ENCODE measurements around the gene FNDC3B. TPM values are rescaled to one million over a fixed set of nuclear protein-coding genes. Genes with fewer than 3 reads are reported as not detected.
A peak's percentile ranks its signal among the peaks of the same experiment; 100 is the strongest.

The FNDC3B gene
- total and polyA plus RNA-seq, 5 donors from 2014 or later, result 6.8 to 31.8 (median 11.7) TPM

- H3K27me3 Mint-ChIP-seq, result no peaks in the 10 kb centered on the region
- Histone ChIP-seq H3K36me3 (ENCODE audit: control insufficient read depth, insufficient read depth, low read length) (peaks cover 18% of the 10 kb centered on the region), H3K4me3 (ENCODE audit: low read depth, low read length) (no peak overlapping the region), H3K4me1 (ENCODE audit: control insufficient read depth, insufficient read depth, low read length, poor library complexity, severe bottlenecking) (no peaks in the 10 kb centered on the region), H3K9me3 (ENCODE audit: control insufficient read depth in 2 of 2, low read length in 2 of 2) (no peaks in the 10 kb centered on the region), H3K27me3 (ENCODE audit: control insufficient read depth, insufficient read depth, low read length) (no peaks in the 10 kb centered on the region), H3K27ac (ENCODE audit: insufficient read depth, low read length, poor library complexity, severe bottlenecking) (no peak overlapping the region)
- no peak for ATAC-seq (ENCODE audit: low read depth in 2 of 2)
- H3K4me1 Mint-ChIP-seq, result peaks cover 0 to 4% (median 0%) of the 10 kb centered on the region in 4 donors
- no peak overlapping the region for H3K4me3 Mint-ChIP-seq
- H3K36me3 Mint-ChIP-seq, result peaks cover 64% of the 10 kb centered on the region
- H3K9me3 Mint-ChIP-seq, result no peaks in the 10 kb centered on the region
- DNase-seq, result no peak
- no peak overlapping the region for H3K27ac Mint-ChIP-seq
These were observed 315.6 kb downstream of the FNDC3B start for GRCh38 chr3:172354931-172355499.

- Histone ChIP-seq H3K36me3 (ENCODE audit: control insufficient read depth, insufficient read depth, low read length) (peaks cover 21% of the 10 kb centered on the region), H3K27ac (ENCODE audit: insufficient read depth, low read length, poor library complexity, severe bottlenecking) (no peak overlapping the region), H3K4me1 (ENCODE audit: control insufficient read depth, insufficient read depth, low read length, poor library complexity, severe bottlenecking) (no peaks in the 10 kb centered on the region), H3K9me3 (ENCODE audit: control insufficient read depth in 2 of 2, low read length in 2 of 2) (no peaks in the 10 kb centered on the region), H3K27me3 (ENCODE audit: control insufficient read depth, insufficient read depth, low read length) (no peaks in the 10 kb centered on the region), H3K4me3 (ENCODE audit: low read depth, low read length) (no peak overlapping the region)
- Mint-ChIP-seq H3K9me3 (no peaks in the 10 kb centered on the region), H3K4me1 (peaks cover 0 to 4% (median 0%) of the 10 kb centered on the region in 4 donors), H3K27me3 (no peaks in the 10 kb centered on the region), H3K36me3 (peaks cover 64% of the 10 kb centered on the region), H3K27ac (no peak overlapping the region), H3K4me3 (no peak overlapping the region)
- ATAC-seq (ENCODE audit: low read depth in 2 of 2), result no peak
- no peak for DNase-seq
These were observed 316.5 kb downstream of the FNDC3B start for GRCh38 chr3:172355836-172356235.

DNA sequence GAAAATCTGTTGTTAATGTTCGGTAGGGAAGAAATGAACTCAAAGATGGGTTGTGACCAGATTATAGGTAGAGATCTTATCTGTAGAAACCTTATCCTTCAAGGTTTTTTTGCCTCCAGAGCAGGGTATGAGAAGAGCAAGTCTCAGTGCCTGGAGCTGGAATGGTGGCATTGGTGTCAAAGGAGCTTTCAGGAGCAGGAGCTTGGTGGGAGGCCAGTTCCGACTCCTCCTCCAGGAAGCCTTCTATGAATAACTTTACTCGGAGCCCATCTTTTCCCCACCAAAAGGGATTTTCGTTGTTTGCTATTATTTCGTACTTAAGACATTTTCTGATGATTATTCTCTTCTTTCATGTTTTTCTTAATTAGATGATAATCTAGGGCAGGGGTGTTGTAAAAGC is 317.0 kb downstream of the FNDC3B start:
- no peak for ATAC-seq (ENCODE audit: low read depth in 2 of 2)
- Mint-ChIP-seq H3K27me3 (no peaks in the 10 kb centered on the region), H3K4me1 (no peaks in the 10 kb centered on the region), H3K27ac (peak overlapping the region in 1 of 3 donors; percentile 43), H3K9me3 (peaks cover 0 to 2% (median 0%) of the 10 kb centered on the region in 7 donors), H3K36me3 (peaks cover 64% of the 10 kb centered on the region), H3K4me3 (no peak overlapping the region)
- no peak for DNase-seq
- H3K4me3 ChIP-seq (ENCODE audit: low read depth, low read length), result no peak overlapping the region
- H3K36me3 ChIP-seq (ENCODE audit: control insufficient read depth, insufficient read depth, low read length), result peaks cover 21% of the 10 kb centered on the region
- H3K4me1 ChIP-seq (ENCODE audit: control insufficient read depth, insufficient read depth, low read length, poor library complexity, severe bottlenecking), result no peaks in the 10 kb centered on the region
- no peak overlapping the region for H3K27ac ChIP-seq (ENCODE audit: insufficient read depth, low read length, poor library complexity, severe bottlenecking)
- H3K27me3 ChIP-seq (ENCODE audit: control insufficient read depth, insufficient read depth, low read length), result no peaks in the 10 kb centered on the region
- no peaks in the 10 kb centered on the region for H3K9me3 ChIP-seq (ENCODE audit: control insufficient read depth in 2 of 2, low read length in 2 of 2)

DNA sequence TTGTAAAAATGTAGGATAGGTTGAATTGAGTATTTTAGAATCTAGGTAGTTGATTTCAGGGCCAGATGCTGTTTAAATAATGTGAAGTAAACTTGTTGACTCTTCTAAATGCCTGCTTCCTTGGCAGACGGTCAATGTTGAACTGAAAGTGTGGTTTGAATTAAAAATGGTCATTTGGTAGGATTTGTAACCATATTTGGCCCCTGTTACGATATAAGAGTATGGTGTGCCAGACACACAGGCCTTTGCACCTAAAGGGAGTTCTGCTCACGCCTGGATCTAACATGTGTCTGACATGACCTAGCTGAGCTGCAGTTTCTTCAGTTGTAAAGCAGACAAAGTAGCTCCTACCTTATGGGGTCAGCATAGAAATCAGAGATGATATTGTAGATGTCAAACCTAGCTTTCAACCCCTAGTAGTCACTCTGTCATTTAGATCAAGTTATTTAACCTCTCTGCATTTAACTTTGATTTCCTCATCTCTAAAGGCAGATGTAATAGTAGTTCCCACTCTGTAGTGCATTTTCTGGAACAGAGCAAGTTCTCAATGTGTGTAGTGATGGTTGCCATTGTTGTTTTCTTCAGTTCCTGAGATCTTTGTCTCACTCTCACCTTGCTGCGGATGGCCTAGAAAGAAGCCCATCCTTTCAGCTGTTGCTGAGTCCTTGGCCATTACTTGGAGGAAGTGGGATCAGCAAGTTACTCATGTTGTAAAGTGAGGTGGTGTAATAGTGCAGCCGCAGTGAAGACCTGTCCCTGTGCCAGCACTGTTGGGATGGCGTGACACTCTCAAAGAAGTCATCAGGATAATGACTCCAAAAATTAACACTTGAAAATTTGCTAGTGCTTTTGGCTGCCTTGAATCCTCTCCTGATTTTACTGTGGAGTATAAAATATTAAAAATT is 318.7 kb downstream of the FNDC3B start:
- H3K9me3 ChIP-seq (ENCODE audit: control insufficient read depth in 2 of 2, low read length in 2 of 2), result no peaks in the 10 kb centered on the region
- H3K36me3 Mint-ChIP-seq, result peaks cover 66% of the 10 kb centered on the region
- no peak overlapping the region for H3K27ac Mint-ChIP-seq
- H3K9me3 Mint-ChIP-seq, result peaks cover 0 to 2% (median 0%) of the 10 kb centered on the region in 7 donors
- no peaks in the 10 kb centered on the region for H3K27me3 ChIP-seq (ENCODE audit: control insufficient read depth, insufficient read depth, low read length)
- no peaks in the 10 kb centered on the region for H3K4me1 ChIP-seq (ENCODE audit: control insufficient read depth, insufficient read depth, low read length, poor library complexity, severe bottlenecking)
- no peaks in the 10 kb centered on the region for H3K27me3 Mint-ChIP-seq
- peaks cover 27% of the 10 kb centered on the region for H3K36me3 ChIP-seq (ENCODE audit: control insufficient read depth, insufficient read depth, low read length)
- H3K27ac ChIP-seq (ENCODE audit: insufficient read depth, low read length, poor library complexity, severe bottlenecking), result no peak overlapping the region
- peaks cover 0 to 4% (median 0%) of the 10 kb centered on the region in 4 donors for H3K4me1 Mint-ChIP-seq
- ATAC-seq (ENCODE audit: low read depth in 2 of 2) (no peak), DNase-seq (no peak)
- H3K4me3 ChIP-seq (ENCODE audit: low read depth, low read length), result no peak overlapping the region
- H3K4me3 Mint-ChIP-seq, result no peak overlapping the region

DNA sequence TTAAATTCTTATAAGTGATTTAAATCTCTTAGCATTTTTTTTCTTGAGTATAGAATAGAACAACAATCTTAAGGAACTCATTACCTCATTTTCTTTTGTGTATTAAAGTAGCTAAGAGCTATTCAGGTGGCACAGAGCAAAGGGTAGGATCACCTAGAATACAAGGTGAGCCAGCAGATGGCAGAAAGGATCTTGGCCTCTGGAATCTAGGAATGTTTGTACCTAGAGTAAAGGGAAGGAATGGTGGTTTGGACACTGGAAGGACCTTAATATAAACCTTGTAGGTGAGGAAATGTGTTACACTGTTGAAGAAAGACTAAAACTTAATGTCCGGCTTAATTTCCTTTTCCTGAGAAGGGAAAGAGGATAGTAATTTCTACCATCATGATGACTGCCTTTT is 319.9 kb downstream of the FNDC3B start:
- Histone ChIP-seq H3K27me3 (ENCODE audit: control insufficient read depth, insufficient read depth, low read length) (no peaks in the 10 kb centered on the region), H3K9me3 (ENCODE audit: control insufficient read depth in 2 of 2, low read length in 2 of 2) (no peaks in the 10 kb centered on the region), H3K4me3 (ENCODE audit: low read depth, low read length) (no peak overlapping the region), H3K27ac (ENCODE audit: insufficient read depth, low read length, poor library complexity, severe bottlenecking) (no peak overlapping the region), H3K4me1 (ENCODE audit: control insufficient read depth, insufficient read depth, low read length, poor library complexity, severe bottlenecking) (no peaks in the 10 kb centered on the region), H3K36me3 (ENCODE audit: control insufficient read depth, insufficient read depth, low read length) (peaks cover 25% of the 10 kb centered on the region)
- H3K27ac Mint-ChIP-seq, result no peak overlapping the region
- H3K4me3 Mint-ChIP-seq, result no peak overlapping the region
- H3K27me3 Mint-ChIP-seq, result no peaks in the 10 kb centered on the region
- H3K36me3 Mint-ChIP-seq, result peaks cover 69% of the 10 kb centered on the region
- H3K9me3 Mint-ChIP-seq, result peaks cover 0 to 2% (median 0%) of the 10 kb centered on the region in 7 donors
- no peak for DNase-seq
- H3K4me1 Mint-ChIP-seq, result peaks cover 0 to 4% (median 0%) of the 10 kb centered on the region in 4 donors
- ATAC-seq (ENCODE audit: low read depth in 2 of 2), result no peak

DNA sequence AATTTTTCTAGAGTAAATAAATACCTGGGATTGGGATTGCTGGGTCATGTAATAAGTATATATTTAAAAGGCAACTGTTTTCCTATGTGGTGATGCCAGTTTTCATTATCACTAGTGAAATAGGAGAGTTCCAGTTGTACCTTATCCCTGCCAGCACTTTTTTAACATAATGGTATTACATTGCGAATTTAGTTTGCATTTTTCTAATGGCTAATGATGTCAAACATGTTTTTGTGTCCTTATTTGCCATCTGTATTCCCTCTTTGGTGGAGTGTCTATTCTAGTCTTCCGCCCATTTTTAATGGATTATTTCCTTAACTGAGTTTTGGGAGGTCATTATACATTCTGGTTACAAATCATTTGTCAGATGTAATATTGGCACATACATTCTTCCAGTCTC is 320.6 kb downstream of the FNDC3B start:
- no peaks in the 10 kb centered on the region for H3K27me3 Mint-ChIP-seq
- Histone ChIP-seq H3K27me3 (ENCODE audit: control insufficient read depth, insufficient read depth, low read length) (no peaks in the 10 kb centered on the region), H3K9me3 (ENCODE audit: control insufficient read depth in 2 of 2, low read length in 2 of 2) (no peaks in the 10 kb centered on the region), H3K27ac (ENCODE audit: insufficient read depth, low read length, poor library complexity, severe bottlenecking) (no peak overlapping the region), H3K4me1 (ENCODE audit: control insufficient read depth, insufficient read depth, low read length, poor library complexity, severe bottlenecking) (no peaks in the 10 kb centered on the region), H3K36me3 (ENCODE audit: control insufficient read depth, insufficient read depth, low read length) (peaks cover 25% of the 10 kb centered on the region), H3K4me3 (ENCODE audit: low read depth, low read length) (no peak overlapping the region)
- H3K27ac Mint-ChIP-seq, result no peak overlapping the region
- no peak overlapping the region for H3K4me3 Mint-ChIP-seq
- H3K9me3 Mint-ChIP-seq, result peaks cover 0 to 2% (median 0%) of the 10 kb centered on the region in 7 donors
- no peak for DNase-seq
- no peak for ATAC-seq (ENCODE audit: low read depth in 2 of 2)
- H3K36me3 Mint-ChIP-seq, result peaks cover 71% of the 10 kb centered on the region
- H3K4me1 Mint-ChIP-seq, result peaks cover 0 to 4% (median 0%) of the 10 kb centered on the region in 4 donors

- H3K9me3 ChIP-seq (ENCODE audit: control insufficient read depth in 2 of 2, low read length in 2 of 2), result no peaks in the 10 kb centered on the region
- H3K4me1 ChIP-seq (ENCODE audit: control insufficient read depth, insufficient read depth, low read length, poor library complexity, severe bottlenecking), result no peaks in the 10 kb centered on the region
- Mint-ChIP-seq H3K27me3 (no peaks in the 10 kb centered on the region), H3K4me1 (peaks cover 0 to 4% (median 0%) of the 10 kb centered on the region in 4 donors), H3K4me3 (no peak overlapping the region), H3K36me3 (peaks cover 64% of the 10 kb centered on the region), H3K9me3 (peaks cover 0 to 2% (median 0%) of the 10 kb centered on the region in 7 donors), H3K27ac (no peak overlapping the region)
- no peak overlapping the region for H3K27ac ChIP-seq (ENCODE audit: insufficient read depth, low read length, poor library complexity, severe bottlenecking)
- peaks cover 22% of the 10 kb centered on the region for H3K36me3 ChIP-seq (ENCODE audit: control insufficient read depth, insufficient read depth, low read length)
- no peaks in the 10 kb centered on the region for H3K27me3 ChIP-seq (ENCODE audit: control insufficient read depth, insufficient read depth, low read length)
- ATAC-seq (ENCODE audit: low read depth in 2 of 2) (no peak), DNase-seq (no peak)
- no peak overlapping the region for H3K4me3 ChIP-seq (ENCODE audit: low read depth, low read length)
These were observed 323.2 kb downstream of the FNDC3B start for GRCh38 chr3:172362583-172362982.
